ENCODE results near the gene TNIK.

Gene TNIK

GRCh38 chr3:171227359-171227758 lies 232.8 kb downstream of the TNIK start:
- no peak for TF ChIP-seq CTCF (IDR thresholded peaks at IDR 0.05; ENCODE audit: low read depth, low read length)
- H3K4me3 ChIP-seq (ENCODE audit: low read depth, low read length), result no peak overlapping the region

- no peak overlapping the region for H3K4me3 ChIP-seq (ENCODE audit: low read depth, low read length)
- no peak for TF ChIP-seq CTCF (IDR thresholded peaks at IDR 0.05; ENCODE audit: low read depth, low read length)
Observed at GRCh38 chr3:171226794-171227193, 233.4 kb downstream of the TNIK start.

- no peak overlapping the region for H3K4me3 ChIP-seq (ENCODE audit: low read depth, low read length)
Observed at GRCh38 chr3:171225708-171226107, 234.5 kb downstream of the TNIK start.

GRCh38 chr3:171225165-171225564 lies 235.0 kb downstream of the TNIK start:
- no peak for TF ChIP-seq CTCF (IDR thresholded peaks at IDR 0.05; ENCODE audit: low read depth, low read length)
- no peak overlapping the region for H3K4me3 ChIP-seq (ENCODE audit: low read depth, low read length)

More at GRCh38 chr3:171225708-171226107, 234.5 kb downstream of the TNIK start:
- TF ChIP-seq CTCF (IDR thresholded peaks at IDR 0.05; ENCODE audit: low read depth, low read length), result no peak

GRCh38 chr3:171223396-171223795 lies 236.8 kb downstream of the TNIK start:
- no peak overlapping the region for H3K4me3 ChIP-seq (ENCODE audit: low read depth, low read length)
- TF ChIP-seq CTCF (IDR thresholded peaks at IDR 0.05; ENCODE audit: low read depth, low read length), result no peak

GRCh38 chr3:171222995-171223394 lies 237.2 kb downstream of the TNIK start:
- no peak overlapping the region for H3K4me3 ChIP-seq (ENCODE audit: low read depth, low read length)
- TF ChIP-seq CTCF (IDR thresholded peaks at IDR 0.05; ENCODE audit: low read depth, low read length), result no peak

- no peak overlapping the region for H3K4me3 ChIP-seq (ENCODE audit: low read depth, low read length)
Observed at GRCh38 chr3:171221597-171221996, 238.6 kb downstream of the TNIK start.

More at GRCh38 chr3:171221597-171221996, 238.6 kb downstream of the TNIK start:
- TF ChIP-seq CTCF (IDR thresholded peaks at IDR 0.05; ENCODE audit: low read depth, low read length), result no peak

Data from WI38 (cell line).